Tibial artery (tissue), 4 donors: Measurements from ENCODE around the gene CAMK2G.
A peak's percentile ranks its signal among the peaks of the same experiment; 100 is the strongest.

Experiments used
- DNase-seq, 2 donors: peaks; one replicate each; pipeline ENCODE4 v3.0.0-alpha.2; 2019
- H3K27ac ChIP-seq, 2 donors: fragments of 200-600 bp; sonication (generic) in 1 of 2; 1 replicate in 1 of 2; 2 replicates in 1 of 2; pipeline ENCODE4 v1.5.1; 2018 to 2019; ENCODE audit warnings: mild to moderate bottlenecking in 1 of 2
- H3K27me3 ChIP-seq, 2 donors: fragments of 200-600 bp; sonication (generic) in 1 of 2; one replicate each; pipeline versions ENCODE4 v1.5.1 to v1.6.0; 2016 to 2019
- H3K36me3 ChIP-seq, 3 donors: fragments of 200-600 bp; sonication (generic) in 2 of 3; one replicate each; pipeline ENCODE4 v1.5.1; 2016 to 2019; ENCODE audit warnings: mild to moderate bottlenecking in 2 of 3
- H3K4me1 ChIP-seq, 4 donors: fragments of 200-600 bp; sonication (generic) in 2 of 4; 1 replicate in 3 of 4; 2 replicates in 1 of 4; pipeline ENCODE4 v1.5.1; 2016 to 2019
- H3K4me3 ChIP-seq, 2 donors: fragments of 200-600 bp; sonication (generic) in 1 of 2; 1 replicate in 1 of 2; 2 replicates in 1 of 2; pipeline ENCODE4 v1.5.1; 2018 to 2019; ENCODE audit warnings: mild to moderate bottlenecking in 2 of 2
- H3K9me3 ChIP-seq, 3 donors: fragments of 200-600 bp; sonication (generic) in 1 of 3; one replicate each; pipeline ENCODE4 v1.5.1; 2016 to 2019
- intact Hi-C: fragments of 100-400 bp; cut with DNase I; formaldehyde crosslinking; loops from one replicate; pipeline ENCODE4 v1.15.0; 2023; ENCODE audit warnings: low total_unique reads
- TF ChIP-seq, protein P1 (sequence below), 2 experiments: fragments of 200-600 bp in 1 of 2; fragments of 450-650 bp in 1 of 2; IDR thresholded peaks; one replicate each; pipeline ENCODE4 v1.5.1; 2017 to 2019; ENCODE audit warnings: antibody characterized with exemption in 2 of 2, mild to moderate bottlenecking in 1 of 2, moderate library complexity in 1 of 2

Gene CAMK2G

DNA sequence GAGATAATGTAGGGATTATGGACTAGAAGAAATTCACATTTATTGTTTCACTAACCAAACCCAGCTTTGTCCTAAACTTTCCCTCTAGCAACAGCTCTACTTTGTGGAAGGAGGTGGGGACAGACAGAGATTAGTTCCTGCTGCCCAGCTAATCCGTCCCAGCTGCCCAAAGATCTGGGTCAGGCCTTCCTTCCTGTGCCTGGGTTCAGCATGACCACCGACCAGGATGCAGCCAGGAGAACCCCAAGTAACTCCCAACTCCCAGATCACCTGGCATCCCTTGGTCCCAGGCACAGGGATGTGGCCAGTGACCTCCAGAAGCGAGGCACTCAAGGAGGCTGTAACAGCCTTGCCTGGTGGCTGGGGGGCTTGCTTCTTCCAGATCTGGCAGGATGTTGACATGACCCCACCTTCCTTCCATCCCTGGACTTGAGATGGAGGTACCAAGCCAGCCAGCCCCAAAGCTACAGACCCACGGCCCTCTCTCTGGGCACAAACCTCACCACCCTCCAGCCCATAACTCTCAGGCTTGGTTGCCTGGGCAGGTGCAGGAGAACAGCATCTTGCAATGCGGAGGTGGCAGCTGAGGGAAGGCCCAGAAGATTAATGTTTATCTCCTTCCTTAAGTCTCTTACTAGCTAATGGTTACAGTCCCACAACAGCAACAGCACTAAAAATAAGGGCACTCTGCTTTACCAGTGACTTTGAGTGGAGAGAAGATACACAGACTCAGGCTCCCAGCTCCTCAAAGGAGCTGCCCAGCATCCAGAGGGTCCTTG is 11.1 kb downstream of the CAMK2G start:
- no peak overlapping the region for H3K4me3 ChIP-seq
- peak overlapping the region; percentile 86 to 88 for H3K27ac ChIP-seq
- no peaks in the 10 kb centered on the region for H3K27me3 ChIP-seq
- H3K9me3 ChIP-seq = no peaks in the 10 kb centered on the region
- H3K36me3 ChIP-seq = peaks cover 5 to 50% (median 33%) of the 10 kb centered on the region in 3 donors
- peaks cover 6 to 100% (median 96%) of the 10 kb centered on the region in 4 donors for H3K4me1 ChIP-seq
- TF ChIP-seq, protein P1, sequence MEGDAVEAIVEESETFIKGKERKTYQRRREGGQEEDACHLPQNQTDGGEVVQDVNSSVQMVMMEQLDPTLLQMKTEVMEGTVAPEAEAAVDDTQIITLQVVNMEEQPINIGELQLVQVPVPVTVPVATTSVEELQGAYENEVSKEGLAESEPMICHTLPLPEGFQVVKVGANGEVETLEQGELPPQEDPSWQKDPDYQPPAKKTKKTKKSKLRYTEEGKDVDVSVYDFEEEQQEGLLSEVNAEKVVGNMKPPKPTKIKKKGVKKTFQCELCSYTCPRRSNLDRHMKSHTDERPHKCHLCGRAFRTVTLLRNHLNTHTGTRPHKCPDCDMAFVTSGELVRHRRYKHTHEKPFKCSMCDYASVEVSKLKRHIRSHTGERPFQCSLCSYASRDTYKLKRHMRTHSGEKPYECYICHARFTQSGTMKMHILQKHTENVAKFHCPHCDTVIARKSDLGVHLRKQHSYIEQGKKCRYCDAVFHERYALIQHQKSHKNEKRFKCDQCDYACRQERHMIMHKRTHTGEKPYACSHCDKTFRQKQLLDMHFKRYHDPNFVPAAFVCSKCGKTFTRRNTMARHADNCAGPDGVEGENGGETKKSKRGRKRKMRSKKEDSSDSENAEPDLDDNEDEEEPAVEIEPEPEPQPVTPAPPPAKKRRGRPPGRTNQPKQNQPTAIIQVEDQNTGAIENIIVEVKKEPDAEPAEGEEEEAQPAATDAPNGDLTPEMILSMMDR (IDR thresholded peaks at IDR 0.05) = no peak
- DNase-seq = no peak
- intact Hi-C loops = no loop called here

DNA sequence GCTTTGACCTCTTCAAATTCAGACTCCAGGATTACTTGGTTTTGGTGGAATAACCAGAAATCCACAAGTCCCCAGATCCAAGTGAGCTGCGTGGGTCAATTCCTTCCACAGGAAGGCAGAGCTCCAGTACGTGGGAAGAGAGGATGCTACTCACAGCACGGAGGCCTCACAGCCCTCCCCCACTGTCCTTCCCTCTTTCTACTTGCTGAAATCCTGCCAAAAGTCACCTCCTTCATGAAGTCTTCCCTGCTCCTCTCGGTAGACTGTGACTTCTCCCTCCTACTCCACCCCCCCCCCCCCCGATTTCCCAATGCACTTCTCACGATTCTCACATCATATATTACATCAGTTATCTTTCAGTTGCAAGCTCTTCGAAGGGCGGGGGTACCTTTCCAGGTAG is 12.3 kb downstream of the CAMK2G start:
- peak overlapping the region; percentile 86 to 88 for H3K27ac ChIP-seq
- intact Hi-C loops = no loop called here
- H3K4me3 ChIP-seq = no peak overlapping the region
- peaks cover 6 to 100% (median 96%) of the 10 kb centered on the region in 4 donors for H3K4me1 ChIP-seq
- peaks cover 5 to 51% (median 33%) of the 10 kb centered on the region in 3 donors for H3K36me3 ChIP-seq
- TF ChIP-seq, protein P1 (IDR thresholded peaks at IDR 0.05) = peak in 1 of 2 experiments; percentile 22
- no peaks in the 10 kb centered on the region for H3K9me3 ChIP-seq
- H3K27me3 ChIP-seq = no peaks in the 10 kb centered on the region
- DNase-seq = no peak

DNA sequence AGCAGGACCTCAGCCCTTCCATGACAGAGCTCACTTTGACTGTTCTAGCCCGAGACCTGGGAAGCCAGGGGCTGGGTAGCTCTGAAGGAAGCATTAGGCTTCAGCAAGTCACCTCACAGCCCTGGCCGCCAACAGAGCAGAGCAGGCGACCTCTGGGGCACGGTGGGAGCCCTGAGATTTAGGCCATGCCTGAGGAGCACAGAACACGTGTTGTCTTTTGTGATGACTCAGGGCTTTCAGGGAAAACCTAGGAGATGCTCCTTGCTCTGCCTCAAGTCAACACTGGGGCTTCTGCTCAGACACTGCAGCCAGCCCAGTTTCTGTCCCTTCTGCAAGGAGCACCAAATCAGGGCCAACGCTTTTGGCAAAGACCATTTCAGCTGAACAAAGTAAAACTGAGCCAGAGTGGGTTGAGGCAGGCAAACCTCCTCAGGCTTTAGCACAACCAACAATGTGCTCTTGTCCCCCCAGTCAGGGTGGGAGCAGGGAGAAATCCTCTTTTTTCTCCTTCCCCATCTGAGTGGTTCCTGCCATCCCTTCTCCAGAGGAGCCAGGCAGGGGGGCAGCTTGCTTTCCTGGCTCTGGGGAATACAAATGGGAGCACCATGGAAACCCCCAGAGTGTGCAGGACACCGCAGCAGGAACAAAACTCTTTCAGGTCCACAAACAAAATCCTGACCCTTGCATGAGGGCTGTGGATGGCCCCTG is 14.4 kb downstream of the CAMK2G start:
- no peaks in the 10 kb centered on the region for H3K9me3 ChIP-seq
- TF ChIP-seq, protein P1 (IDR thresholded peaks at IDR 0.05) = no peak
- H3K27me3 ChIP-seq = no peaks in the 10 kb centered on the region
- DNase-seq = no peak
- no peak overlapping the region for H3K4me3 ChIP-seq
- peaks cover 6 to 100% (median 93%) of the 10 kb centered on the region in 4 donors for H3K4me1 ChIP-seq
- H3K36me3 ChIP-seq = peaks cover 5 to 58% (median 28%) of the 10 kb centered on the region in 3 donors
- peak overlapping the region; percentile 86 to 88 for H3K27ac ChIP-seq
- intact Hi-C loops = no loop called here

DNA sequence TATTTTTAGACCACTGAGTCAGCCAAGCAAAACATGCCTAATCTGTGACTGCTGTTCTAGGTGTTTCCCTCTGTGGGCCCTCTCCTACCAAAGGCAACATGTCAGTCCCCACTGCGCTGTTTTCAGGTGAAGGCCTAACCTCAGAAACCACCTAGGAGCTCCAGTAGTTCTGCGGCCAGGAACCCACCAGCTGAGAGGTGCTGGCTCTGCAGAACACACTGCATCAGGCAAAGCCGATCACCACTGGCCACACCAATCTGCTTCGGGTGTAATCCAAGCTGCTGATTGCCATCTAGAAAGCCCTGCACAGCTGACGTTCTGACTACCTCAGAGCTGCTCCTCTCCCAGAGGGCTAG is 14.9 kb downstream of the CAMK2G start:
- H3K27ac ChIP-seq = peak overlapping the region; percentile 86 to 88
- DNase-seq = no peak

DNA sequence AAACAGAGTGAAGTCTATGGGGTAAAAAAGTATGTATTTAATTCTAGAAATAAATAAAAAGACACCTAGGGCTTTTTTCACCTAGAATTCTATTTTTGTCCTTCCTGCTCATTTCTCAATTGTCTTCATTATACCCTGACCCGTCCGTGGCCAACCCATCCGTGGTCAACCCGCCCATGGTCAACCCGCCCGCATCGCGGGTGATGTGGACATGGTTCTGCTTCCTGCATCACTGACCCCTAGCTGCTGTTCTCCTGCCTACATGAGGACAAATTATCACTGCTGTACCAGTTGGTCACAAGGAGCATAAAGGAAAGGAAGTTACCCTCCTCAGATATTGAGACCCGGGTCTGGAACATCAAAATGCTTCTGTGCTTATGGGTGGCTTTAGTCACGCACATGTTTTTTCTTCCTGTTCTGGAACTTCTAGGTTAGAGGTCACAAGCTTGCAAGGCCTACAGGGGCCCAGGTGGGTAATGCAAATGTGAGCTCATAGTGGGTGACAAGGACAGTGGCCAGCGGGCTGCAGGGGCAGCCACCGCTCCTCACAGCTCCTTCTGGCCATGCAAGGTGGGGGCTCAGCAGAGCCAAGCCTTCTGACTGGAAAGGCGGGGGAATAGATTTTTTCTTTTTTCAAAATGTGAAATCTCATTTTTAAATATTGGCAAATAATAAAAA is 15.5 kb downstream of the CAMK2G start:
- no peaks in the 10 kb centered on the region for H3K27me3 ChIP-seq
- no peak for DNase-seq
- peak overlapping the region; percentile 86 to 88 for H3K27ac ChIP-seq
- no peaks in the 10 kb centered on the region for H3K9me3 ChIP-seq
- H3K4me3 ChIP-seq = no peak overlapping the region
- peaks cover 6 to 100% (median 84%) of the 10 kb centered on the region in 4 donors for H3K4me1 ChIP-seq
- peaks cover 5 to 58% (median 27%) of the 10 kb centered on the region in 3 donors for H3K36me3 ChIP-seq
- TF ChIP-seq, protein P1 (IDR thresholded peaks at IDR 0.05) = no peak
- intact Hi-C loops = no loop called here

More for the DNA sequence above, 14.9 kb downstream of the CAMK2G start:
- H3K36me3 ChIP-seq = peaks cover 3 to 58% (median 25%) of the 10 kb centered on the region in 3 donors
- H3K9me3 ChIP-seq = no peaks in the 10 kb centered on the region
- H3K4me3 ChIP-seq = no peak overlapping the region
- TF ChIP-seq, protein P1 (IDR thresholded peaks at IDR 0.05) = no peak
- no peaks in the 10 kb centered on the region for H3K27me3 ChIP-seq
- intact Hi-C loops = no loop called here
- H3K4me1 ChIP-seq = peaks cover 6 to 100% (median 89%) of the 10 kb centered on the region in 4 donors
